Neural progenitor cell (in vitro differentiated cells): ENCODE results near the gene NMB.

Source experiments
- EZH2 ChIP-seq: fragments of 200-600 bp; sonication (generic); IDR thresholded peaks from 2 replicates; pipeline ENCODE4 v1.6.1; 2017; ENCODE audit warnings: antibody characterized with exemption, mild to moderate bottlenecking, moderate library complexity
- EZH2phosphoT487 ChIP-seq: fragments of 200-600 bp; sonication (generic); IDR thresholded peaks from 2 replicates; pipeline ENCODE4 v1.6.1; 2017; ENCODE audit warnings: antibody characterized with exemption
- TF ChIP-seq, protein P1 (sequence below): fragments of 200-600 bp; sonication (generic); IDR thresholded peaks from 2 replicates; pipeline ENCODE4 v1.5.1; 2017; ENCODE audit warnings: antibody characterized with exemption, mild to moderate bottlenecking

DNA sequence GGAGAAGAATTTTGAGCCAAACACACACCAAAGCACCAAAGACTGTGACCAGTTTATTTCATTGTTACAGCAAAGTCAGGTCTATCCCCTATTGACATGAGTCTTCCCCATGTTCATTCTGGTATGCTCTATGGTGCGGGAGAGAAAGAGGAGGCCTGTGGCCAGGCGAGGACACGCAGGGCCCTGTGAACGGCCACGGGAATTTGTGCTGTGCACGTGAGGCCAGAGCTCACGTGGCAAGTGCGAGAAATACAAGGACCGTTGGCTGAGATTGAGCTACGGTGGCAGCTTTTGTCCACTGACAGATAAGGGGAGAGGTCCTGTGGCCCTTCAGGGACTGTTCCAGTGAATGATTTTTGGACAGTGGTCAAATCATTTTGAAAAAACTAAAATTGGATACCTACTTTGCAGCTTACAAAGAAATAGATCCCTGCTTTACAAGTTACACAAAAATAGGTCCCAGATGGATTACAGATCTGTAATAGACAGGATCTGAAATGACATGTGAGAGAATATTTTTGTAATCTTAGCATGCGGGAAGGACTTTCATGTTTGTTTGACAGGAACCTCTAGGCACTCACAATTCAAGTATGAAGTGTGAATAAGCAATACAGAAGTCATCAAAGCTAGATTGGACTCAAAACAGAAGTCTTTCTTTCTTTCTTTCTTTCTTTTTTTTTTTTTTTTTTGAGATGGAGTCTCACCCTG is 48.0 kb downstream of the NMB start:
- TF ChIP-seq, protein P1, sequence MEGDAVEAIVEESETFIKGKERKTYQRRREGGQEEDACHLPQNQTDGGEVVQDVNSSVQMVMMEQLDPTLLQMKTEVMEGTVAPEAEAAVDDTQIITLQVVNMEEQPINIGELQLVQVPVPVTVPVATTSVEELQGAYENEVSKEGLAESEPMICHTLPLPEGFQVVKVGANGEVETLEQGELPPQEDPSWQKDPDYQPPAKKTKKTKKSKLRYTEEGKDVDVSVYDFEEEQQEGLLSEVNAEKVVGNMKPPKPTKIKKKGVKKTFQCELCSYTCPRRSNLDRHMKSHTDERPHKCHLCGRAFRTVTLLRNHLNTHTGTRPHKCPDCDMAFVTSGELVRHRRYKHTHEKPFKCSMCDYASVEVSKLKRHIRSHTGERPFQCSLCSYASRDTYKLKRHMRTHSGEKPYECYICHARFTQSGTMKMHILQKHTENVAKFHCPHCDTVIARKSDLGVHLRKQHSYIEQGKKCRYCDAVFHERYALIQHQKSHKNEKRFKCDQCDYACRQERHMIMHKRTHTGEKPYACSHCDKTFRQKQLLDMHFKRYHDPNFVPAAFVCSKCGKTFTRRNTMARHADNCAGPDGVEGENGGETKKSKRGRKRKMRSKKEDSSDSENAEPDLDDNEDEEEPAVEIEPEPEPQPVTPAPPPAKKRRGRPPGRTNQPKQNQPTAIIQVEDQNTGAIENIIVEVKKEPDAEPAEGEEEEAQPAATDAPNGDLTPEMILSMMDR: no peak
- TF ChIP-seq EZH2 (no peak), EZH2phosphoT487 (no peak)
